ENCODE results near the gene TBCD. TPM values are rescaled to one million over a fixed set of nuclear protein-coding genes. Genes with fewer than 3 reads are reported as not detected.

Gene TBCD
- total RNA-seq, 1 experiment from 2014 or later, result 173 TPM

- no peak for TF ChIP-seq MXD4 (CRISPR knock-in tag; IDR thresholded peaks at IDR 0.05; ENCODE audit: borderline replicate concordance)
Measured at GRCh38 chr17:82908543-82909160, 156.8 kb downstream of the TBCD start (continued).

- H3K27me3 Mint-ChIP-seq (ENCODE audit: low read depth), result no peaks in the 10 kb centered on the region
- H3K4me3 Mint-ChIP-seq, result no peak overlapping the region
- ATAC-seq, result no peak
- H3K9me3 Mint-ChIP-seq, result no peaks in the 10 kb centered on the region
- peak overlapping the region; percentile 74; the same call in 1 of the 2 replicates for H3K27ac Mint-ChIP-seq
- no peaks in the 10 kb centered on the region for H3K4me1 Mint-ChIP-seq
- peaks cover 28% of the 10 kb centered on the region for H3K36me3 Mint-ChIP-seq
- no peak for DNase-seq (ENCODE audit: low spot score)
- ChIA-PET POLR2A (no interaction called here), CTCF (interaction anchor here (1.8 kb wide), 1 partner anchor 8 kb away, joined by 8 read pairs; no protein-coding TSS in a partner anchor)
- TF ChIP-seq ESRRA (CRISPR knock-in tag; IDR thresholded peaks at IDR 0.05; ENCODE audit: borderline replicate concordance) (no peak), ZNF121 (CRISPR knock-in tag; IDR thresholded peaks at IDR 0.05) (no peak), MXD4 (CRISPR knock-in tag; IDR thresholded peaks at IDR 0.05; ENCODE audit: borderline replicate concordance) (no peak), RELA (CRISPR knock-in tag; IDR thresholded peaks at IDR 0.05; ENCODE audit: borderline replicate concordance) (no peak), ARID4B (CRISPR knock-in tag; IDR thresholded peaks at IDR 0.05; ENCODE audit: borderline replicate concordance) (no peak), ZNF281 (CRISPR knock-in tag; IDR thresholded peaks at IDR 0.05) (no peak), ATF3 (CRISPR knock-in tag; conservative IDR thresholded peaks at IDR 0.05) (no peak), STAT6 (CRISPR knock-in tag; conservative IDR thresholded peaks at IDR 0.05; ENCODE audit: low read depth) (no peak), IRF2 (CRISPR knock-in tag; IDR thresholded peaks at IDR 0.05; ENCODE audit: borderline replicate concordance, low read depth) (no peak), FOXJ3 (CRISPR knock-in tag; IDR thresholded peaks at IDR 0.05; ENCODE audit: borderline replicate concordance) (no peak), SMAD4 (CRISPR knock-in tag; IDR thresholded peaks at IDR 0.05) (no peak), NR1H2 (CRISPR knock-in tag; IDR thresholded peaks at IDR 0.05) (no peak), TCF7 (CRISPR knock-in tag; IDR thresholded peaks at IDR 0.05; ENCODE audit: low read depth) (no peak), IRF1 (CRISPR knock-in tag; IDR thresholded peaks at IDR 0.05) (no peak), SOX15 (CRISPR knock-in tag; IDR thresholded peaks at IDR 0.05) (no peak)
Measured at GRCh38 chr17:82909322-82909904, 157.5 kb downstream of the TBCD start.
